GM12865 (cell line): ENCODE results near the gene CABLES2.

Experiments used
- DNase-seq: peaks from one replicate; pipeline ENCODE4 v3.0.0; 2010; ENCODE audit warnings: low read depth
- H3K4me3 ChIP-seq: 2 replicates; pipeline ENCODE4 v1.5.1; 2011; ENCODE audit warnings: mild to moderate bottlenecking, low read depth, low read length, control low read depth
- CTCF ChIP-seq: IDR thresholded peaks from 2 replicates; pipeline ENCODE4 v1.5.1; 2011; ENCODE audit warnings: low read length, control low read depth, low read depth, inconsistent platforms; ENCODE audit not compliant: insufficient read depth; ENCODE audit errors: missing control alignments

Gene CABLES2

GRCh38 chr20:62416651-62417637 is 9.9 kb upstream of the CABLES2 start:
- TF ChIP-seq CTCF = no peak
- no peak overlapping the region for H3K4me3 ChIP-seq
- no peak for DNase-seq

- no peak overlapping the region for H3K4me3 ChIP-seq
- DNase-seq = no peak
- TF ChIP-seq CTCF = no peak
Observed at GRCh38 chr20:62415354-62416111, 8.4 kb upstream of the CABLES2 start.

- no peak for DNase-seq
- H3K4me3 ChIP-seq = no peak overlapping the region
- peak; percentile 9 for TF ChIP-seq CTCF
Observed at GRCh38 chr20:62413896-62414481, 6.9 kb upstream of the CABLES2 start.

- DNase-seq = no peak
- TF ChIP-seq CTCF = no peak
- no peak overlapping the region for H3K4me3 ChIP-seq
Observed at GRCh38 chr20:62413025-62413570, 6.0 kb upstream of the CABLES2 start.

- no peak for TF ChIP-seq CTCF
- no peak overlapping the region for H3K4me3 ChIP-seq
- no peak for DNase-seq
Observed at GRCh38 chr20:62412194-62413024, 5.3 kb upstream of the CABLES2 start.

- no peak overlapping the region for H3K4me3 ChIP-seq
- DNase-seq = no peak
- no peak for TF ChIP-seq CTCF
Observed at GRCh38 chr20:62411479-62412193, 4.6 kb upstream of the CABLES2 start.
